Vagina (tissue), 2 donors: ENCODE measurements around the gene EDEM2.

Experiments
- CTCF ChIP-seq, 3 experiments: fragments of 450-650 bp in 2 of 3; fragments of 200-600 bp in 1 of 3; sonication (generic) in 1 of 3; IDR thresholded peaks; one replicate each; pipeline ENCODE4 v1.5.1; 2017 to 2019; ENCODE audit warnings: antibody characterized with exemption in 3 of 3, mild to moderate bottlenecking in 2 of 3, moderate library complexity in 2 of 3
- POLR2A ChIP-seq, 2 donors: fragments of 450-650 bp; IDR thresholded peaks; one replicate each; pipeline ENCODE4 v1.6.1; 2017; ENCODE audit warnings: antibody characterized with exemption in 2 of 2, mild to moderate bottlenecking in 2 of 2, moderate library complexity in 2 of 2
- POLR2AphosphoS5 ChIP-seq, 2 donors: sonication (generic); formaldehyde crosslinking; IDR thresholded peaks; one replicate each; pipeline ENCODE4 v1.9.0; 2017; ENCODE audit warnings: antibody characterized with exemption in 2 of 2, mild to moderate bottlenecking in 2 of 2, low read depth in 1 of 2; ENCODE audit not compliant: insufficient read depth in 1 of 2

GRCh38 chr20:35144694-35145093 lies 2.4 kb downstream of the EDEM2 start:
- TF ChIP-seq CTCF (IDR thresholded peaks at IDR 0.05), result no peak
- no peak for TF ChIP-seq POLR2A (IDR thresholded peaks at IDR 0.05)
- TF ChIP-seq POLR2AphosphoS5 (IDR thresholded peaks at IDR 0.05; ENCODE audit: insufficient read depth in 1 of 2, low read depth in 1 of 2), result no peak
